ENCODE measurements around the gene TAF11L3.
"Not testable (repeated sequence)": the region's sequence is repeated elsewhere in the genome, so short reads cannot be mapped to it uniquely, and the experiment has no call there.

- not testable (repeated sequence) for TF ChIP-seq POLR2A (IDR thresholded peaks at IDR 0.05; ENCODE audit: low read length); GATA1 (IDR thresholded peaks at IDR 0.05; ENCODE audit: low read depth, low read length)
Observed at GRCh38 chr5:17528369-17528768, 10.2 kb downstream of the TAF11L3 start, which contains the start of gene TAF11L6.

Measured in erythroblast (primary cell).